OCI-LY1 (cell line): ENCODE results near the gene GSTP1.

ENCODE experiments used
- H2AFZ ChIP-seq: fragments of 200-600 bp; sonication (generic), shearing (Covaris generic); 2 replicates; pipeline ENCODE4 v1.6.0; 2014; ENCODE audit warnings: antibody characterized with exemption, mild to moderate bottlenecking, low read length
- H3F3A ChIP-seq: fragments of 200-600 bp; sonication (generic), shearing (Covaris generic); 2 replicates; pipeline ENCODE4 v1.6.0; 2014; ENCODE audit warnings: mild to moderate bottlenecking, antibody characterized with exemption, low read length, moderate library complexity; ENCODE audit not compliant: insufficient read depth
- H3K27ac ChIP-seq: fragments of 200-600 bp; sonication (generic); 2 replicates; pipeline ENCODE4 v1.5.1; 2014; ENCODE audit warnings: low read length, mixed run types, mild to moderate bottlenecking, low read depth; ENCODE audit not compliant: poor library complexity, severe bottlenecking
- H3K27me3 ChIP-seq: fragments of 200-600 bp; sonication (generic); 2 replicates; pipeline ENCODE4 v1.6.0; 2014; ENCODE audit warnings: antibody characterized with exemption, mild to moderate bottlenecking, low read length, moderate library complexity; ENCODE audit not compliant: insufficient read depth
- H3K36me3 ChIP-seq: fragments of 200-600 bp; sonication (generic); 2 replicates; pipeline ENCODE4 v1.6.1; 2014; ENCODE audit warnings: mild to moderate bottlenecking, antibody characterized with exemption, low read length, moderate library complexity, mixed read lengths; ENCODE audit not compliant: insufficient read depth
- H3K4me1 ChIP-seq: fragments of 200-600 bp; sonication (generic); 2 replicates; pipeline ENCODE4 v1.5.1; 2014; ENCODE audit warnings: mild to moderate bottlenecking, low read length, moderate library complexity; ENCODE audit not compliant: insufficient read depth, severe bottlenecking
- H3K4me2 ChIP-seq: fragments of 200-600 bp; sonication (generic), shearing (Covaris generic); 2 replicates; pipeline ENCODE4 v1.6.1; 2014; ENCODE audit warnings: low read length
- H3K4me3 ChIP-seq: fragments of 200-600 bp; sonication (generic); 2 replicates; pipeline ENCODE4 v1.5.1; 2014; ENCODE audit warnings: low read length, low read depth, mild to moderate bottlenecking, mixed read lengths; ENCODE audit not compliant: poor library complexity, severe bottlenecking
- H3K79me2 ChIP-seq: fragments of 200-600 bp; shearing (Covaris generic); 2 replicates; pipeline ENCODE4 v1.6.1; 2016; ENCODE audit warnings: mixed run types, low read length, mixed read lengths; ENCODE audit not compliant: insufficient read depth
- H3K9ac ChIP-seq: fragments of 200-600 bp; sonication (generic), shearing (Covaris generic); 2 replicates; pipeline ENCODE4 v1.6.1; 2014; ENCODE audit warnings: mild to moderate bottlenecking, low read length, mixed read lengths
- H3K9me2 ChIP-seq: fragments of 200-600 bp; sonication (generic), shearing (Covaris generic); 2 replicates; pipeline ENCODE4 v1.6.1; 2014; ENCODE audit warnings: low read depth, mild to moderate bottlenecking, low read length, mixed read lengths
- H3K9me3 ChIP-seq: fragments of 200-600 bp; shearing (Covaris generic); 2 replicates; pipeline ENCODE4 v1.6.1; 2014; ENCODE audit warnings: low read length, mixed read lengths
- H4K20me1 ChIP-seq: fragments of 200-600 bp; sonication (generic), shearing (Covaris generic); 2 replicates; pipeline ENCODE4 v1.6.0; 2016; ENCODE audit warnings: mild to moderate bottlenecking, low read length; ENCODE audit not compliant: insufficient read depth
- CTCF ChIP-seq: fragments of 200-600 bp; sonication (generic), shearing (Covaris generic); IDR thresholded peaks from 2 replicates; pipeline ENCODE4 v1.5.1; 2017; ENCODE audit warnings: mild to moderate bottlenecking, antibody characterized with exemption, low read length, moderate library complexity, mixed read lengths
- EZH2 ChIP-seq: fragments of 200-600 bp; sonication (generic), shearing (Covaris generic); IDR thresholded peaks from 2 replicates; pipeline ENCODE4 v1.8.0; 2017; ENCODE audit warnings: borderline replicate concordance, mixed run types, mild to moderate bottlenecking, antibody characterized with exemption, low read length, moderate library complexity, mixed read lengths

GSTP1 gene

GRCh38 chr11:67577951-67578350 is 5.7 kb upstream of the GSTP1 start:
- Histone ChIP-seq H3K4me2 (no peak overlapping the region), H3K79me2 (no peaks in the 10 kb centered on the region), H4K20me1 (no peaks in the 10 kb centered on the region), H3K9ac (no peak overlapping the region), H2AFZ (no peak overlapping the region), H3K36me3 (no peaks in the 10 kb centered on the region), H3F3A (no peaks in the 10 kb centered on the region), H3K9me3 (no peaks in the 10 kb centered on the region), H3K9me2 (no peaks in the 10 kb centered on the region), H3K27ac (no peak overlapping the region), H3K27me3 (peaks cover 10% of the 10 kb centered on the region), H3K4me3 (no peak overlapping the region), H3K4me1 (peaks cover 14% of the 10 kb centered on the region)
- TF ChIP-seq CTCF: no peak
- TF ChIP-seq EZH2: no peak

- no peak overlapping the region for H3K4me3 ChIP-seq
- H3K9ac ChIP-seq: no peak overlapping the region
- H3K27me3 ChIP-seq: peaks cover 7% of the 10 kb centered on the region
- no peak overlapping the region for H3K4me2 ChIP-seq
- H2AFZ ChIP-seq: no peak overlapping the region
- H3K9me2 ChIP-seq: no peaks in the 10 kb centered on the region
- H4K20me1 ChIP-seq: no peaks in the 10 kb centered on the region
- peaks cover 21% of the 10 kb centered on the region for H3K36me3 ChIP-seq
- TF ChIP-seq EZH2: no peak
- TF ChIP-seq CTCF: no peak
- no peaks in the 10 kb centered on the region for H3K9me3 ChIP-seq
- H3F3A ChIP-seq: 0 out of 2 replicates have a peak, but pooled peaks cover under 1% of the 10 kb centered on the region
- H3K4me1 ChIP-seq: peaks cover 37% of the 10 kb centered on the region
- no peaks in the 10 kb centered on the region for H3K79me2 ChIP-seq
- no peak overlapping the region for H3K27ac ChIP-seq
Measured at GRCh38 chr11:67581469-67581868, 2.1 kb upstream of the GSTP1 start.

- H2AFZ ChIP-seq: no peak overlapping the region
- no peak overlapping the region for H3K27ac ChIP-seq
- H3F3A ChIP-seq: peaks cover 6% of the 10 kb centered on the region; the same call in 1 of the 2 replicates
- H3K4me2 ChIP-seq: no peak overlapping the region
- H3K9ac ChIP-seq: no peak overlapping the region
- H3K79me2 ChIP-seq: no peaks in the 10 kb centered on the region
- H3K4me1 ChIP-seq: peaks cover 43% of the 10 kb centered on the region
- TF ChIP-seq CTCF (no peak), EZH2 (no peak)
- no peaks in the 10 kb centered on the region for H4K20me1 ChIP-seq
- peaks cover 27% of the 10 kb centered on the region for H3K36me3 ChIP-seq
- H3K4me3 ChIP-seq: no peak overlapping the region
- peaks cover 6% of the 10 kb centered on the region for H3K27me3 ChIP-seq
- no peaks in the 10 kb centered on the region for H3K9me3 ChIP-seq
- H3K9me2 ChIP-seq: no peaks in the 10 kb centered on the region
Measured at GRCh38 chr11:67582011-67582410, 1.6 kb upstream of the GSTP1 start.
